PFSK-1 (cell line): Measurements from ENCODE around the gene MAP2K5.

Source experiments
- FOXP2 ChIP-seq: optimal IDR thresholded peaks from 2 replicates; pipeline ENCODE3; 2011; ENCODE audit warnings: borderline replicate concordance, control low read depth, inconsistent platforms; ENCODE audit not compliant: insufficient read depth; ENCODE audit errors: extremely low read length, extremely low read depth
- POLR2AphosphoS5 ChIP-seq: IDR thresholded peaks from 2 replicates; pipeline ENCODE4 v1.6.1; 2012; ENCODE audit warnings: low read depth, mild to moderate bottlenecking, control low read depth, low read length, moderate library complexity
- SIN3A ChIP-seq: IDR thresholded peaks from 2 replicates; pipeline ENCODE4 v1.6.1; 2012; ENCODE audit warnings: mild to moderate bottlenecking, low read length, moderate library complexity, borderline replicate concordance; ENCODE audit not compliant: insufficient read depth

DNA sequence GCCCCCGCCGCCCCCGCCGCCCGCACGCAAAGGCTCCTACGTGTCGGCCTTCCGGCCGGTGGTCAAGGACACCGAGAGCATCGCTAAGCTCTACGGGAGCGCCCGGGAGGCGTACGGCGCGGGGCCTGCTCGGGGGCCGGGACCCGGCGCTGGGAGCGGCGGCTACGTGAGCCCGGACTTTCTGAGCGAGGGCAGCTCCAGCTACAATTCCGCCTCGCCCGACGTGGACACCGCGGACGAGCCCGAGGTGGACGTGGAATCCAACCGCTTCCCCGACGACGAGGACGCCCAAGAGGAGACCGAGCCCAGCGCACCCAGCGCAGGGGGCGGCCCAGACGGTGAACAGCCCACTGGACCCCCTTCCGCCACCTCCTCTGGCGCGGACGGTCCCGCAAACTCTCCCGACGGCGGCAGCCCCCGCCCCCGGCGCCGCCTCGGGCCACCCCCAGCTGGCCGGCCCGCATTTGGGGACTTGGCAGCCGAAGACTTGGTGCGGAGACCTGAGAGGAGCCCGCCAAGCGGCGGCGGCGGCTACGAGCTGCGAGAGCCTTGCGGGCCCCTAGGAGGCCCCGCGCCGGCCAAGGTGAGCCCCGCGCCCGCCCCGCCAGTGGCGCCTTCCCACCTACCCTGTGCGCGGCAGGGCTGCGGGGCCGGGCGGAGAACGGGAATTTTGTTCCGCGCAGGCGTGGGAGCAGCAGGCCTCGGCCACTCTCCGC lies 285.2 kb downstream of the MAP2K5 start:
- TF ChIP-seq POLR2AphosphoS5, result no peak
- no peak for TF ChIP-seq SIN3A
- TF ChIP-seq FOXP2, result no peak
